LNCaP clone FGC (cell line): ENCODE results near the gene DDA1.

Source experiments
- DNase-seq: peaks from one replicate; pipeline ENCODE4 v3.0.0-alpha.2; 2011; ENCODE audit warnings: low read depth
- H3K4me3 ChIP-seq: 2 replicates; pipeline ENCODE4 v1.5.1; 2011; ENCODE audit warnings: mild to moderate bottlenecking, low read depth, low read length, control low read depth
- TF ChIP-seq, protein P1 (sequence below): IDR thresholded peaks from 2 replicates; pipeline ENCODE4 v1.5.1; 2012; ENCODE audit warnings: mild to moderate bottlenecking; ENCODE audit not compliant: control insufficient read depth, insufficient read depth; ENCODE audit errors: extremely low read depth

The DDA1 gene

DNA sequence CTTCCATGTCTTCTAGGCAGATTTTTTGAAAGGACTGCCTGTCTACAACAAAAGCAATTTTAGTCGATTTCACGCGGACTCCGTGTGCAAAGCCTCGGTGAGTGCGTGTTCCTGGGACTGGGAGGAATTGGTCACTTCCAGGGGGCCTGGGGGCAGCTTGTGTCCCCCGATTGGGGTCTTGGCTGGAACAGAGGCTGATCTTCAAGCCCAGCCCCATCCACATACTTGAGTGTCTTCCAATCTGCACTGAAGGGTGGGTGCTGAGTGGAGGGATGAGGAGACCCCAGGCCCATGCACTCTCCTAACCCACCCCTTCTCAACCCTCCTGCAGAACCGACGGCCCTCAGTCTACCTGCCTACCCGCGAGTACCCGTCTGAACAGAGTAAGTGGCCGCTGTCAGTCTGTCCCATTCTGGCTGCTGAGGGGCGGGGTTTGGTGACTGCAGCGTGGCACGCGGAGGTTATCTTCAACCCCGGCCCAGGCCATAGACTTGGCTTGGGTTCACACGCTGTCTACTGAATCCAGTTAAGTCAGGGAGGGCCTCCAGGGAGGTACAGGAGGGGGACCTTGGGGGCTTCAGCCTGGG lies 4.7 kb downstream of the DDA1 start:
- TF ChIP-seq, protein P1, sequence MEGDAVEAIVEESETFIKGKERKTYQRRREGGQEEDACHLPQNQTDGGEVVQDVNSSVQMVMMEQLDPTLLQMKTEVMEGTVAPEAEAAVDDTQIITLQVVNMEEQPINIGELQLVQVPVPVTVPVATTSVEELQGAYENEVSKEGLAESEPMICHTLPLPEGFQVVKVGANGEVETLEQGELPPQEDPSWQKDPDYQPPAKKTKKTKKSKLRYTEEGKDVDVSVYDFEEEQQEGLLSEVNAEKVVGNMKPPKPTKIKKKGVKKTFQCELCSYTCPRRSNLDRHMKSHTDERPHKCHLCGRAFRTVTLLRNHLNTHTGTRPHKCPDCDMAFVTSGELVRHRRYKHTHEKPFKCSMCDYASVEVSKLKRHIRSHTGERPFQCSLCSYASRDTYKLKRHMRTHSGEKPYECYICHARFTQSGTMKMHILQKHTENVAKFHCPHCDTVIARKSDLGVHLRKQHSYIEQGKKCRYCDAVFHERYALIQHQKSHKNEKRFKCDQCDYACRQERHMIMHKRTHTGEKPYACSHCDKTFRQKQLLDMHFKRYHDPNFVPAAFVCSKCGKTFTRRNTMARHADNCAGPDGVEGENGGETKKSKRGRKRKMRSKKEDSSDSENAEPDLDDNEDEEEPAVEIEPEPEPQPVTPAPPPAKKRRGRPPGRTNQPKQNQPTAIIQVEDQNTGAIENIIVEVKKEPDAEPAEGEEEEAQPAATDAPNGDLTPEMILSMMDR: no peak
- no peak for DNase-seq
- H3K4me3 ChIP-seq: no peak overlapping the region

DNA sequence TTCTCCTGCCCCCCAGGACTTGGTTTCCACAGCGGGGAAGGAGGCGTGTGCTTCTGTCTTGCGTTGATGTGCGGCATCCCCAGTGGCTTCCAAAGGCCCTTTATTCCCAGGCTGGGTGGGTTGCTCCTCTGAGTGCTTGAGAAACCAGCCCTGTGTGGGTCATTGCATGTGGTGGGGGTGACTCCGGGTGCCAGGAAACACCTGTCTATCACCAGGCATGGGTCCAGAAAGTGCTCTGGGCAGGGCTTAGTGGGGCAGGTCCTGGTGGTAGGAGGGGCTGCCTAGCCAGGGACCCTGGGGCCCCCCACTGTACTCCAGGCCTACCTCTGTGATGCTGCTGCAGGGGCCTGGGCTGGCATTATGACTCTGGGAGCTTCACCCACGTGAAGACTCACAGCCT lies 9.6 kb downstream of the DDA1 start:
- no peak overlapping the region for H3K4me3 ChIP-seq
- TF ChIP-seq, protein P1: no peak
- DNase-seq: no peak

DNA sequence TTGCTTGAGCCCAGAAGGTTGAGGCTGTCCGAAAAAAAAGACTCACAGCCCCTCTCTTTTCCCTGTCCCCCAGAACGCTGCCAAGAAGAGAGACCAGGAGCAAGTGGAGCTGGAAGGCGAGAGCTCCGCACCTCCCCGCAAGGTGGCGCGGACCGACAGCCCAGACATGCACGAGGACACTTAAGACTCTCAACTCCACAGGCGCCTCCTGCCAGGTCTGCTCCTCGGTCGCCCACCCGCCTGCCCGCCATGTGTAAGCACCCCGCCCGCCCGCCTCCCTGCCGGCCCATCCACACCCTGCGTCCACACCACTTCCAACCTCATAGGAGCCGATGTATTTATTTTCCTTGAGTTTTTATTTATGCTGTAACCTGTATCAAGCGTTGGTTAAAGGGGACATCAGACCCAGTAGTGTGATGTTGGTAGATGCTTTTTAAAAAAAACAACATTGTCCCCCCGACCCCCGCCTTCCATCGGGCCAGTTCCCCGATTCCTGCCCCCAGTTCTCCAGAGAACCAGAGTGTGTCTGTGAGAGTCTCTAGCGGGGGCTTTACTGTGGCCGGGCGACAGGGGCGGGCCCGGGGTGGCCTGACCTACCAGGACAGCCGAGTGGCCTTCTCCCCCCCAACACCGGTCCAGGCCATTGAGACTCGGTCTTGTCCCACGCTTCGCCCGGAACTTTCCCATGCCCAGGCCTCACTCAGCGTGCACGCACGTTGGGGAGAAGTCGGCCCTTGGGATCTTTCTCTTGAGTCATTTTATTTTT lies 10.3 kb downstream of the DDA1 start:
- no peak overlapping the region for H3K4me3 ChIP-seq
- DNase-seq: no peak
- TF ChIP-seq, protein P1: no peak

DNA sequence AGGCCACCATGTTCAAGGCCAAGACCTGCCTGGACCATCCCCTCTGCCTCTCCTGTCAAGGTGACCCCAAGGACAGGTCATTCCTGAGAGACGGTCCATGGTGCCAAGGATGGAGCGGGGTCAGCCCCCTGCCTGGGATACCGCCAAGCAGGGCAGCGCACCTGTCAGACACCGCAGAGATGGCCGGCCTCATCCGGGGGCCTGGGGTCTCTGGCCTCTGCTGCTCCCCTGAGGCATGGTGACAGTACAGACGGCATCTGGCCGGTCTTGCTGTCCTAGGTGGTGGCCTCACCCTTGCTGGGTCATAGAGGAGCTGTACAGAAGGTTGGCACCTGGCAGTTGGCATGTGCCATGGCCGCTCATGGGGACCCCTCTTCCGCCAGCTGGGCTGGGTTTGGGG lies 11.1 kb downstream of the DDA1 start:
- no peak for DNase-seq
- H3K4me3 ChIP-seq: no peak overlapping the region
- TF ChIP-seq, protein P1: no peak

DNA sequence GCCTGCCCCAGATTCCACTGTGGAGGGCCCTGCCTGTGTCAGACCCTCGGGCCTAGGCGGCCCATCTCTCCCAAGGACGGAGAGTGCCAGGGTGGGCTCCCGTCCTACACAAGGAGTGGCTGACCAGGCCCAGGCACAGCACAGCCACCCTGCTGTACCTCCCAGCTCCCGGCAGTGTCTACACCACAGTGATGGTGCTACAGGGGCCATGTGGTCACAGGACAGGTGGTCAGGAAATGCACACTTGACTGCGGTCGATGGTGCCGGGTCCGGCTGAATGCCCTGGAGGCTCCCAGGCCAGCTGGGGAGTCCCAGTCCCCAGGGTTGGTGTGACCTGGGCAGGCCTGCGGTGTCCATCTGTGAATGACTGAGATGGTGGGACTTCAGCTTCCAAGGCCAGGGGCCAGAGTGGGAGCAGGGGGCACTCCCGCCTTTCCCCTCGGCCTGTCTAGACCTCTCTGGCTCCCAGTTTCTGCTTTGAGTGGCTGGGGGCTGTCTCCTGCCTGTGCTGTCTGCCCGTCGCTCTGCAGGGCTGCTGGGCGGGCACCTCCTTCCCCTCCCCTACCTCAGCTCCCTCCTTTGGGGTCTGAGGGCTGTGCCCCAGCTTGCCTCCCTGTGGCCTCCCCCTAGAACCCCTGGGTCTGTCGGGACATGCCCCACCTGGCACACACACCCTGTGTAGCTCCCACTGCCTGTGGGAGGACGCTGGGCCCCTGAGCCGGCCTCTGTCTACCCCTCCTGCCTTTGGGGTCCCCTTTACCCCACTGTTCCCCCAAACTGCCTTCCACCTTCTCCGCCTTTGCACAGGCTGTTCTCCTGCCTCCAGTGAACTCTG lies 12.5 kb downstream of the DDA1 start:
- no peak for DNase-seq
- TF ChIP-seq, protein P1: no peak
- H3K4me3 ChIP-seq: no peak overlapping the region

DNA sequence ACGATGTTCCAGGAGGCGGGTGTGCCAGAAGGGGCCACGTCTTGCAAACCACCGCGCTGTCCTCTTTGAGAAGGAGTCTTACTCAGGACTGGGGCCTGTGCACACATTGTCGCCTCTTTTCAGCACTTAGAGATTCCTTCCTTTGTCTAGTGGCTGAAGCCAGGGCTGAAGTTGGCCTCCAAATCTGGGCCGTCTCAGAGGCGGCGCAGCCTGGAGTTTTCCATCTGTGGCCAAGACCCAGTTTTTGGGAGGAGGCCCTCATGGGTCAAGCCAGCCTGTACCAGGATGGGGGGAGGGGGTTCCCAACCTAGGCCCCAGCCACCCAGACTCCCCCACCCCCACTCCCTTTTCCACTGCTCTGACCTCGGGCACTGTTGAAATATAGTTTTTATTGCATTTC lies 13.5 kb downstream of the DDA1 start:
- H3K4me3 ChIP-seq: no peak overlapping the region
- TF ChIP-seq, protein P1: no peak
- DNase-seq: no peak
